WI38 (cell line): ENCODE data around the gene SLC24A5.

Source experiments
- H3K4me3 ChIP-seq: 2 replicates; pipeline ENCODE4 v1.5.1; 2011; ENCODE audit warnings: low read depth, mild to moderate bottlenecking, control low read depth, low read length
- TF ChIP-seq, protein P1 (sequence below): IDR thresholded peaks from 2 replicates; pipeline ENCODE4 v1.5.1; 2012; ENCODE audit warnings: low read depth, mild to moderate bottlenecking, control low read depth, low read length

The SLC24A5 gene

DNA sequence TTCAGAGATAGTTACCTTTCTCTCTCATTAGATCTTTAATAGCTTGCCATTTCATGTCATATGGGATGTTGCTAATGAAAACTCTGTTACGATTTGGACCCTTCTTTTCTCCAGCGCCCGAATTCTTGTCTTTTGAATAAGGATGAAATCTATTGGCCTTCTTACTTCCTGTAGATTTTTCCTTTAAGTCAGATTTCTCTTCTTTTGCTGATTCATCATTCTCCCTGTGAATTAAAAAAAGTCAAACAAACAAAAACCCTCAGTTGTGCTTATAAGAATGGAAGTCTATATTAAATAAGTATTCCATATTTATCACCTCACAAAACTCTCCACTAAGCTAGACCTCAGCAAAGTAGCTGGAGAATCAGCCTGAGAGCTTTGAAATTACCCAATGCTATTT, 47.8 kb downstream of the SLC24A5 start:
- TF ChIP-seq, protein P1, sequence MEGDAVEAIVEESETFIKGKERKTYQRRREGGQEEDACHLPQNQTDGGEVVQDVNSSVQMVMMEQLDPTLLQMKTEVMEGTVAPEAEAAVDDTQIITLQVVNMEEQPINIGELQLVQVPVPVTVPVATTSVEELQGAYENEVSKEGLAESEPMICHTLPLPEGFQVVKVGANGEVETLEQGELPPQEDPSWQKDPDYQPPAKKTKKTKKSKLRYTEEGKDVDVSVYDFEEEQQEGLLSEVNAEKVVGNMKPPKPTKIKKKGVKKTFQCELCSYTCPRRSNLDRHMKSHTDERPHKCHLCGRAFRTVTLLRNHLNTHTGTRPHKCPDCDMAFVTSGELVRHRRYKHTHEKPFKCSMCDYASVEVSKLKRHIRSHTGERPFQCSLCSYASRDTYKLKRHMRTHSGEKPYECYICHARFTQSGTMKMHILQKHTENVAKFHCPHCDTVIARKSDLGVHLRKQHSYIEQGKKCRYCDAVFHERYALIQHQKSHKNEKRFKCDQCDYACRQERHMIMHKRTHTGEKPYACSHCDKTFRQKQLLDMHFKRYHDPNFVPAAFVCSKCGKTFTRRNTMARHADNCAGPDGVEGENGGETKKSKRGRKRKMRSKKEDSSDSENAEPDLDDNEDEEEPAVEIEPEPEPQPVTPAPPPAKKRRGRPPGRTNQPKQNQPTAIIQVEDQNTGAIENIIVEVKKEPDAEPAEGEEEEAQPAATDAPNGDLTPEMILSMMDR, result no peak
- no peak overlapping the region for H3K4me3 ChIP-seq

DNA sequence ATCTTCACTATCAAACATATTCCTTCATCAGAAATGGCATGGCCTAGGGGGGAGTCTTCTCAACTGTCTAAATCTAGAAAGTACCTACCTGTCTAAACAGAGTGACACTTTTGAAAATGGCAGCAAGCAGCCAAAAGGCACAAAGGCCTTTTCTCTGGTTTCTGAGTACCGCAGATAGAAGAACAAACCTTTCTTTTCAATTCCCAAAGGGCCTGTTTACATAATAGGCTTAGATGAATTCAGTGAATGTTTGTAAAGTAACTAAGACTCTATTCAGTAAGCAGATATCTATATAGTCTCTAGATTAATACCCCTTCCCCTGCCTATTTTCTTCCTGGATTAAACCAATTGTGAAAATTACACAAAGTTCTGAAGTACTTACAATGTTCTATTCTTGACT, 50.2 kb downstream of the SLC24A5 start:
- TF ChIP-seq, protein P1, result no peak
- H3K4me3 ChIP-seq, result no peak overlapping the region

DNA sequence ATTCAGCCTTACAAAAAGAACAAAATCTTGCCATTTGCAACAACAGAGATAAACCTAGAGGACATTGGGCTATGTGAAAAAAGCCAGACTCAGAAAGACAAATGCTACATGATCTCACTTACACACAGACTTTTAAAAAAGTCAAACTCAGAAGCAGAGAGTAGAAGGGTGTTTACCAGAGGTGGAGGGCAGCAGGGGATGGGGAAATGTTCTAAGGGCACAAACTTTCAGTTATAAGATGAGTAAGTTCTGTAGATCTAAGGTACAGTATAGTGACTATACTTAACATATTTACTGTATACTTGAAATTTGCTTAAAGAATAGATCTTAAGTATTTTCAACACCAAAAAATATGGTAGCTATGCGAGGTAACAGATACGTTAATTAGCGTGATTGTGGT, 54.3 kb downstream of the SLC24A5 start:
- H3K4me3 ChIP-seq, result no peak overlapping the region
- TF ChIP-seq, protein P1, result no peak

DNA sequence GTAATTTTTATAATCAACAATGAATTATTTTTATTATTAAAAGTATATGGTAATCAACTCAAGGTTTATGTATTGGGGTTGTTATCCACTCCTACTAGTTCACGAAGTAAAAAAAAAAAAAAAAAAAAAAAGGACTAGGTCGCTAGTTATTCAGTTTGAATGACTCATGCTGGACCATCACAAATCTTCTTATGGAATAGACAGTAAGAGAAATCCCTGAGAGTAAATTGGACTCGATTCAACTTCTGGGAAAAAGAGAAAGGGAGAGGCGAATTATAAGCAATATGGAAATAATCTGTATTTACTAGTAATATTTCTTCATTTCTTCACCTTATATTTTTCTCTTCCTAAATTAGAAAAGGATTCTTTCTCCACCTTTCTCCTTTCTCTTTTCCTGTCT, 55.3 kb downstream of the SLC24A5 start:
- no peak overlapping the region for H3K4me3 ChIP-seq
- TF ChIP-seq, protein P1, result no peak

DNA sequence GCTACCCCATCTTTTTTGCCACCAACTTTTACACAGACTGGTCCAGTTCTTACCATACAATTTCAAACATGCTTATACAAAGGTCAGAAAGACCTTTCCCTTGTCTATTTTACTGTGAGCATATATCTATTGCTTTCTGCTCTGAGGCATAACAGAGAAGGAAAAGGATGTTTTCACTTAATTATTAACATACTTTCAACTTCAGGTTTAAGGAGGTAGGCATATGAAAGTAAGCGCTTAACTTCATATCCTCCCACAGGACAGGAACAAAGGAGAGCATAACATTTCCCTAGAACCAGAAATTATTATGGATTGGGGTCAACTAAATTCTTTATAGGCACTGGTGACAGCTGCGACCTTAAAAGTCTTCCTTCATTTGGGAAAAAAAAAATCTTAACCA, 56.2 kb downstream of the SLC24A5 start:
- peak overlapping the region; percentile 70 for H3K4me3 ChIP-seq
- TF ChIP-seq, protein P1, result no peak

DNA sequence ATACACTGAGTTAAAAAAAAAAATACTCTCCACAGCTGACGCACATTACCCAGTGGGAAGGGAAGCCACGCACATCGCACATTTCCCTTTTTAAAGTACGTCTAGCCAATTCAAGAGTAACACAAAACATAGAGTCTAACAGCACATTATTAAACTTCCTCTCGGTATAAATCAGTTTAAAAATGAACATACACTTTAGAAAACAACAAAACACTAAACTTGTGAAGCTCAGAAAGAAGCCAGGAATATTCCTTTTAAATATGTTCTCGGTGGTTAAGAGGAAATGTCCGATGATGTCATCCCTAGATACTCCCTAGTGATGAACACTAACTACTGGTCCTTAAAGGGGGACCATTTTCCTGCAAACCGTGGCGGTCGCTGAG, 56.6 kb downstream of the SLC24A5 start:
- TF ChIP-seq, protein P1, result no peak
- peak overlapping the region; percentile 70 for H3K4me3 ChIP-seq

DNA sequence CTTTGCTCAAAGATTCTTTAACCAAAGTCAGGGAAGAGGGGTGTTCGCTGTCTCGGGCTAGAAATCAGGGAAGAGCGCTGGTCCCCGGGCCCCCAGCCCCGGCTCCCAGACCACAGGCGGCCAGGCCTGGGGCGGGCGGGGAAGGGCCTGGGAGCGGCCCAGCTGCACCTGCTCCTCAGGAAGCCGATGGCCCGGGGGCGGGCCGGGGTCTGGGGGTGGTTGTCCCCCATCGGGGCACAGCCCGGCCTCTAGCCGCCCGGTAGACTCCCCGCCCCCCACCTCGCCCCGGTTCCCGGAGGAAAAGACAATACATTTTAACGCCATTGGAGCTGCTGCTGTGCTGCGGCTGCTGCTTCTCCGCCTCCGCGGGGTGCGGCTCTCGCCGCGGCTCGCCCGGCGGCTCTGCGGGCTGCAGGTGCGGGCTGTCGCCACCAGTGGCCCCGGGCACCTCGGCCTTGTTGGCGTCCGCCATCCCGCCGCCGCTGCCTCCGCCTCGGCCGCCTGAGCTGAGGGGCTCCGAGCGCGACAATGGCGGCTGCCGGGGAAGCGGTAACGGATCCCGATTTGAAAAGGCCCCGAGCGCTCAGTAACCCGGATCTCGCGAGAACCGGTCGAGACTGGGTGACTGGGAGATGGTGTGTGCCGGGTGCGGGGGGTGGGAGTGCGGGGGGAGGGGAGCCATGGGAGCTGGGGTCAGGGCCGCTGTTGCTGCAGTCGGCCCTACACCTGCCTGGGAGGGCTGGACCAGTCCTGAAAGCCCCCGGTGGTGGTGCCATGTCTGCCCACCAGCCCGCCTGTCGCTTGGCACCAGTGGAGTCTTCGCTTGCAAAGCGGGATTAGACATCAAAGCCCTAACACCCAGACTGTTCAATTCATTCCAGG, 57.2 kb downstream of the SLC24A5 start, which contains the start of gene MYEF2:
Gene MYEF2 (minus strand): TSS at position 530 of the 882 bp plus-strand sequence. CDS start 58 bp downstream, at position 472.
- peak within 1 kb of the TSS; percentile 70 for H3K4me3 ChIP-seq
- TF ChIP-seq, protein P1, result no peak
